GM12801 (cell line): ENCODE measurements around the gene WDR70.

Source experiments
- TF ChIP-seq, protein P1 (sequence below): IDR thresholded peaks from one replicate; pipeline ENCODE4 v1.5.1; 2011; ENCODE audit warnings: control low read depth; ENCODE audit not compliant: insufficient read length; ENCODE audit errors: extremely low read depth

Gene WDR70

GRCh38 chr5:37663538-37663937, 284.4 kb downstream of the WDR70 start:
- TF ChIP-seq, protein P1, sequence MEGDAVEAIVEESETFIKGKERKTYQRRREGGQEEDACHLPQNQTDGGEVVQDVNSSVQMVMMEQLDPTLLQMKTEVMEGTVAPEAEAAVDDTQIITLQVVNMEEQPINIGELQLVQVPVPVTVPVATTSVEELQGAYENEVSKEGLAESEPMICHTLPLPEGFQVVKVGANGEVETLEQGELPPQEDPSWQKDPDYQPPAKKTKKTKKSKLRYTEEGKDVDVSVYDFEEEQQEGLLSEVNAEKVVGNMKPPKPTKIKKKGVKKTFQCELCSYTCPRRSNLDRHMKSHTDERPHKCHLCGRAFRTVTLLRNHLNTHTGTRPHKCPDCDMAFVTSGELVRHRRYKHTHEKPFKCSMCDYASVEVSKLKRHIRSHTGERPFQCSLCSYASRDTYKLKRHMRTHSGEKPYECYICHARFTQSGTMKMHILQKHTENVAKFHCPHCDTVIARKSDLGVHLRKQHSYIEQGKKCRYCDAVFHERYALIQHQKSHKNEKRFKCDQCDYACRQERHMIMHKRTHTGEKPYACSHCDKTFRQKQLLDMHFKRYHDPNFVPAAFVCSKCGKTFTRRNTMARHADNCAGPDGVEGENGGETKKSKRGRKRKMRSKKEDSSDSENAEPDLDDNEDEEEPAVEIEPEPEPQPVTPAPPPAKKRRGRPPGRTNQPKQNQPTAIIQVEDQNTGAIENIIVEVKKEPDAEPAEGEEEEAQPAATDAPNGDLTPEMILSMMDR = no peak

DNA sequence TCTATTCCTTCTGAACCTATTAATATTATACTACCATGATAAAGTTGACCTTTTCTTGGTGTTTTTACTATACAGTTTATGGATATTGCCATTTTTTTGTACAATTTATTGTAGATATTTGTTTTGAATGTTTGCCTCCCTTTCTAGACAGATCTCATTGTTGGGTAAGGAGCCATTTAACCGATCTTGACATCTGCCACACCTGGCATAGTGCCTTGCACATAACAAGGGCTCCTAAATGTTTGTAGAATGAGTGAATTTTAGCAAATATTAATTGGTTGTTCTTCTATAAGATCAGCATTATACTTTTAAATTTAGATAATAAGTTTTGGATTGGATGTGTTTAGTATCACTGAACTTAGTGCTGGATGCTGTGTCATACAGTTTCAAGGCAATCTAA, 285.4 kb downstream of the WDR70 start:
- TF ChIP-seq, protein P1 = no peak

DNA sequence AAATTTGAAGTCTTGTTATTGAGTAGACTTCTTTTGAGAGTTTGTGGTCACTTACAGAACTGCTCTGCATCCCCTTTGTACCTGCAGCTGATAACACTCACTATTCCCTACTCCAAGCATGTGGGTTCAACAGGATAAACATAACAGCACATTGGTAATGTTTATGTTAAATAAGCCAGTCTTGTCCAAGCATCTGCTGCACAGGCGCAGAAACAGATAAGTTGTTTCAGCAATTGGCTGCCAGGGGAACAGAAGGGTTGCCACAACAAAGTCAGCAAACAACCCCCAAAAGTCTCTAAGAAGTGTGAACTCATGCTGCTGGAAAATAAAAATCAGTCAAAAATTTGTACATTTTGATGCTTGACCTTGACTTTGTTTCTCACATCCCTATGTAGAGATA, 286.2 kb downstream of the WDR70 start:
- TF ChIP-seq, protein P1 = no peak

DNA sequence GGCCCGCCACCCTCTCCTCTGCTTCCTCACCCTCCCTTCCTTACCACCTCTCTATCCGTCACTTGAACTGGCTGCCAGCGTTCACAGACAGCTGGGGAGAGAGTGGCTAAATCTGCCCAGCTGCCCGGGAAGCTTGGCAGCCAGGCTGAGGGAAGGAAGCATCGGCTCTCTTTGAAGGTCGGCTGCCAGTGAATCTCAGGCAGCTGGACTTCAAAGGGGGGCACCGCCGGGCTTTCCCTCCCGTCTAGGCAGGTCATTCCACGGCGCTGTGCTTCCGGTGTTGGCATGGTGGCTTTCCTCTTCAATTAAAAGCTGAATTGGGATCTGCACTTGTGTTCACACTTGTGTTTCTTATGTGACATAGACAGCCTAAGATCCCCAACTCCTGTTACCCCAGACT, 286.8 kb downstream of the WDR70 start:
- TF ChIP-seq, protein P1 = no peak

DNA sequence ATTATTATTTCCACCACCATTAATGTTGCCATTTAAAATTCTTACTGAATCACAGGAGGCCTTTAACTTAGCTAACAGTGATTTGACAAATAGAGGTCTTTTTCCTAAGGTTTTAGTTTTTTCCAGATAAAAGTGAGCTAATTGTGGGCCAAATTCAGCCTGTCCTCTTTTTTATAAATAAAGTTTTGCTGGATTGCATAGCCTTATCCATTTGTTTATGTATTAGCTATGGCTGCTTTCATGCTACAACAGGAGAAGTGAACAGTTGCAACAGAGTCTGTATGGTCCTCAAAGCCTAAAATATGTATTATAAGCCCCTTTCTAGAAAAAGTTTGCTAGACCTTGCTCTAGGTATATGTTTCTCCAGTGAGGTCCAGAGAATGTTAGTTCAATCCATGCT, 288.3 kb downstream of the WDR70 start:
- TF ChIP-seq, protein P1 = no peak

DNA sequence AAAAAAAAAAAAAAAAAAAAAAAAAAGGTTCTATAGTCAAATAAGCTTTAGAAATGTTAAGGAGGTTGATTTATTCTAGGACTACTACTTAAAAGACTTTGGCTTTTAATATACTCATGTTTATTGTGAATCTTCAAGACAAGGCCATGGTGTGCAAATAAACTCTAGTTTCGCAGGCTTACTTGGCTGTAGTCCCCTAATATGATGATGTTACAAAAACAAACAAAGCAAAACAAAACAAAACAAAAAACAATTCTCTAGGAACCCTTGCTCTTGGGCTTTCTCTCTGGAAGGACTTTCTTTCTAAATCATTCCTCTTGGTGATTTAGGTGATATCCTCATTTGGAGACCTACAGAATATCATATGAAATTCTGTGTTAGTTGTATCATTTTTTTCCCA, 288.7 kb downstream of the WDR70 start:
- TF ChIP-seq, protein P1 = no peak

GRCh38 chr5:37668524-37669047, 289.5 kb downstream of the WDR70 start:
- TF ChIP-seq, protein P1 = no peak

DNA sequence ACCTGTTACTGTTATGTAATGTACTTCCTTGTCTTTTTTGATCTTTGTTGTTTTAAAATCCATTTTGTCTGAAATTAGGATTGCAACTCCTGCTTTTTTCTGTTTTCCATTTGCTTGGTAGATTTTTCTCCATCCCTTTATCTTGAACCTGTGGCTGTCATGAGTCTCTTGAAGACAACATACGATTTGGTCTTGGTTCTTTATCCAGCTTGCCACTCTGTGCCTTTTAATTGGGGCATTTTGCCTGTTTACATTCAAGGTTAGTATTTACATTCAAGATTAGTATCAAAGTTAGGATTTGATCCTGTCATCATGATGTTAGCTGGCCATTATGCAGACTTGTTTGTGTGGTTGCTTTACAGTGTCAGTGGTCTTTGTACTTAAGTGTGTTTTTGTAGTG, 304.0 kb downstream of the WDR70 start:
- TF ChIP-seq, protein P1 = no peak
